Motor neuron (in vitro differentiated cells): ENCODE measurements around the gene TRPC4AP. TPM values are rescaled to one million over a fixed set of nuclear protein-coding genes. Genes with fewer than 3 reads are reported as not detected.
A peak's percentile ranks its signal among the peaks of the same experiment; 100 is the strongest.

Source experiments
- ATAC-seq, 8 experiments: fragments of 200-7000 bp; cut with Tn5 transposase; replicated peaks in 6 of 8; 2 replicates each; pipeline ENCODE4 v1.8.0; 2021; ENCODE audit warnings: mild to moderate bottlenecking in 8 of 8, moderate library complexity in 8 of 8
- H3K27ac ChIP-seq, 2 donors: fragments of 250-450 bp; sonication (Bioruptor Pico); 2 replicates each; pipeline ENCODE4 v1.9.0; 2021; ENCODE audit warnings: antibody characterized with exemption in 2 of 2, mild to moderate bottlenecking in 2 of 2, moderate library complexity in 1 of 2
- H3K4me1 ChIP-seq, 2 donors: fragments of 250-450 bp; sonication (Bioruptor Pico); replicated peaks in 1 of 2; 2 replicates each; pipeline ENCODE4 v1.6.1; 2021; ENCODE audit warnings: antibody characterized with exemption in 2 of 2, mild to moderate bottlenecking in 2 of 2, moderate library complexity in 1 of 2
- H3K4me3 ChIP-seq, 5 donors: fragments of 250-450 bp; sonication (Bioruptor Pico); 2 replicates each; pipeline ENCODE4 v1.9.0; 2021; ENCODE audit warnings: antibody characterized with exemption in 5 of 5, mild to moderate bottlenecking in 5 of 5, moderate library complexity in 4 of 5
- WGBS, 10 experiments: fragments of 450-650 bp; shearing (Covaris generic); methylation state at CpG; one replicate each; pipeline ENCODE4 v1.0.0; 2022; 5-methylcytosine and 5-hydroxymethylcytosine counted together
- in situ Hi-C, 9 experiments: fragments of 400-800 bp; cut with MboI; loops; one replicate each; pipeline ENCODE4 v1.15.0; 2021; ENCODE audit warnings: low sequenced_read_pairs in 9 of 9, low pct_unique_long_range_greater_than_20kb in 2 of 9; ENCODE audit not compliant: unreplicated experiment in 9 of 9
- total RNA-seq, 8 experiments: library from RNA; unstranded; fragments of 300-600 nt; gene quantifications; 2 replicates each; pipeline versions ENCODE4 v1.2.3 to v1.2.4, GENCODE V29; 2022

TRPC4AP gene
- total RNA-seq, 8 experiments from 2014 or later: 39.2 to 65.1 (median 48.1) TPM

- WGBS, 10 experiments: 80 to 100% (median 85%) methylated on average over 1 to 5 of the region's 5 CpGs; no CpG with 5 or more reads in 5 of the 10 experiments
- H3K4me1 ChIP-seq: no peaks in the 10 kb centered on the region
- no peak overlapping the region for H3K4me3 ChIP-seq
- in situ Hi-C loops: no loop called here
- no peak overlapping the region for H3K27ac ChIP-seq
- no peak for ATAC-seq
Measured at GRCh38 chr20:34964486-34964885, 128.1 kb downstream of the TRPC4AP start.

DNA sequence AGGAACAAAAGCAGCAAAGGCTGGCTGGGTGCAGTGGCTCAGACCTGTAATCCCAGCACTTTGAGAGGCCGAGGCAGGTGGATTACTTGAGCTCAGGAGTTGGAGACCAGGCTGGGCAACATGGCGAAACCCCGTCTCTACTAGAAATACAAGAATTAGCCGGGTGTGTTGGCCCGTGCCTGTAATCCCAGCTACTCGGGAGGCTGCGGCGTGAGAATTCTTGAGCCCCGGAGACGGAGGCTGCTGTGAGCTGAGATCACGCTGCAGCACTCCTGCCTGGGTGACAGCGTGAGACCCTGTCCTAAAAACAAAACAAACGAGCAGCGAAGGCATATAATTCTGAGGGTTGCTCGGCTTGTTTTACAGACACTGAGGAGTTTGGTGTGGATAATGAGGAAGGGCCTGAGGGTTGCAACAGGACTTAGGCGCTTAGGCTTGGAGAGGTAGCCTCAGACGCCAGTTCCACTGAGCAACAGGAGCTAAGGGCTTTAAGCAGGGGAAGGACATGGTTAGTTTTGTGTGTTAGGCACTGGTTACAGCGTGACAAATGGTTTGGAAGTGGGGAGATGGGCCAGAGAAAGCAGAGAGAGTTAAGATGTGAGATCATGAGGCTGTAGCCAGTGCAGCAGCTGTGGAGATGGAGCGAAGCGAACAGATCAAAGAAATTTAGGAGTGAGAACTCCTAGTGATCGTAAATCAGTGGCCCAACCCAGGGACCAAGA lies 135.7 kb downstream of the TRPC4AP start:
- in situ Hi-C loops: no loop called here
- no peak overlapping the region for H3K27ac ChIP-seq
- no peak overlapping the region for H3K4me3 ChIP-seq
- WGBS, 10 experiments: 40 to 89% (median 84%) methylated on average over 1 to 11 of the region's 21 CpGs; no CpG with 5 or more reads in 3 of the 10 experiments
- no peak for ATAC-seq
- H3K4me1 ChIP-seq: peaks cover 21 to 23% of the 10 kb centered on the region in 2 donors

GRCh38 chr20:34956041-34956458 lies 136.6 kb downstream of the TRPC4AP start:
- peak overlapping the region; percentile 61 to 79 for H3K27ac ChIP-seq
- in situ Hi-C loops: no loop called here
- H3K4me1 ChIP-seq: peaks cover 21 to 23% of the 10 kb centered on the region in 2 donors
- peak overlapping the region; percentile 47 to 67 (median 59) for H3K4me3 ChIP-seq
- no peak for ATAC-seq
- 0 to 48% (median 0%) methylated on average over 1 to 2 of the region's 6 CpGs; no CpG with 5 or more reads in 5 of the 10 experiments for WGBS, 10 experiments

- ATAC-seq: peak; percentile 66 to 95 (median 93)
- in situ Hi-C loops: no loop called here
- 0 to 1% (median 0%) methylated on average over 2 to 37 of the region's 62 CpGs; no CpG with 5 or more reads in 3 of the 10 experiments for WGBS, 10 experiments
- peak within 1 kb of the TSS; percentile 61 to 79 for H3K27ac ChIP-seq
- peaks cover 21 to 23% of the 10 kb centered on the region in 2 donors for H3K4me1 ChIP-seq
- peak within 1 kb of the TSS; percentile 47 to 67 (median 59) for H3K4me3 ChIP-seq
Measured at GRCh38 chr20:34955231-34956040, 137.2 kb downstream of the TRPC4AP start, which contains the start of the genes GSS and MYH7B. Gene GSS (minus strand): TSS chr20:34955806. CDS start chr20:34951852, 3,954 bp downstream. Gene MYH7B (plus strand): TSS chr20:34955868. CDS start chr20:34978006, 22,138 bp downstream.

- H3K4me3 ChIP-seq: peak overlapping the region; percentile 47 to 67 (median 59)
- in situ Hi-C loops: no loop called here
- 0 to 30% (median 16%) methylated on average over 1 to 13 of the region's 13 CpGs; no CpG with 5 or more reads in 2 of the 10 experiments for WGBS, 10 experiments
- H3K27ac ChIP-seq: peak overlapping the region; percentile 61 to 79
- ATAC-seq: peak in 3 of 8 experiments; percentile 1 to 6 (median 5)
- H3K4me1 ChIP-seq: peaks cover 21 to 23% of the 10 kb centered on the region in 2 donors
Measured at GRCh38 chr20:34954904-34955230, 137.7 kb downstream of the TRPC4AP start.

DNA sequence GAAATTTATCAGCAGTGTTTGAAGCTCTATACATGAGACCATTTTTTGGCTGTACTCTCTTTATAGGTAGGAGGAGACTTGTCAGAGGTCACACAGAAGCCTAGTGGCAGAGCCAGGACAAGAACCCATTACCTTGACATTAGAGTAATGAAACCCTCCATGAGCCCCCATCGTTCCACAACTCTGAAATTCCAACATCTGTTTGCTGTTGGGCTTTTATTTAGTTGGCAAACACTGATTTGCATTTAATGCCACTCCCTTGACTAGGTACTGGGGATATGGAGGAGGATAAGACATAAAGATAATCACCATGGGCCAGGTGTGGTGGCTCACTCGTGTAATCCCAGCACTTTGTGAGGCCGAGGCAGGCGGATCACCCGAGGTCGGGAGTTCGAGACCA lies 138.6 kb downstream of the TRPC4AP start:
- ATAC-seq: peak in 1 of 8 experiments; percentile 3
- in situ Hi-C loops: no loop called here
- Histone ChIP-seq H3K27ac (no peak overlapping the region), H3K4me3 (no peak overlapping the region), H3K4me1 (peaks cover 21 to 23% of the 10 kb centered on the region in 2 donors)
- WGBS, 10 experiments: 50 to 100% (median 90%) methylated on average over 1 to 6 of the region's 7 CpGs; no CpG with 5 or more reads in 3 of the 10 experiments

GRCh38 chr20:34952671-34953070 lies 139.9 kb downstream of the TRPC4AP start:
- in situ Hi-C loops: no loop called here
- Histone ChIP-seq H3K27ac (no peak overlapping the region), H3K4me3 (no peak overlapping the region), H3K4me1 (peaks cover 21 to 23% of the 10 kb centered on the region in 2 donors)
- 0 to 100% (median 80%) methylated on average over 1 to 4 of the region's 5 CpGs; no CpG with 5 or more reads in 3 of the 10 experiments for WGBS, 10 experiments
- ATAC-seq: peak in 3 of 8 experiments; percentile 61 to 70 (median 64)

Other genes with a start within 250 kb of the TRPC4AP start
- 10 to 100 TPM in 7 of 8 experiments, 1 to 10 TPM in 1; 8.3 to 29.5 (median 23.2) TPM for gene GGT7, start 220.0 kb downstream of the TRPC4AP start, total RNA-seq
- 10 to 100 TPM; 12.3 to 30.9 (median 15.9) TPM for gene ACSS2, start 216.2 kb downstream of the TRPC4AP start, total RNA-seq
- gene GSS, start 137.0 kb downstream of the TRPC4AP start, total RNA-seq: 100 to 1,000 TPM in 1 of 8 experiments, 10 to 100 TPM in 7; 21.1 to 104 (median 33.8) TPM
- 1 to 10 TPM in 5 of 8 experiments, under 1 TPM in 3; 0.76 to 3.0 (median 1.5) TPM for gene MYH7B, start 136.9 kb downstream of the TRPC4AP start, total RNA-seq
- gene EDEM2, start 54.5 kb upstream of the TRPC4AP start, total RNA-seq: 10 to 100 TPM in 5 of 8 experiments, 1 to 10 TPM in 3; 7.0 to 52.5 (median 13.9) TPM
- gene PROCR, start 79.3 kb upstream of the TRPC4AP start, total RNA-seq: 10 to 100 TPM in 2 of 8 experiments, 1 to 10 TPM in 2, under 1 TPM in 3, not detected in 1; 0.11 to 60.3 (median 3.6) TPM
- 10 to 100 TPM in 5 of 8 experiments, 1 to 10 TPM in 2, under 1 TPM in 1; 0.94 to 45.1 (median 19.9) TPM for gene MMP24, start 133.9 kb upstream of the TRPC4AP start, total RNA-seq
- gene MMP24OS, start 185.3 kb upstream of the TRPC4AP start, total RNA-seq: 10 to 100 TPM; 16.3 to 29.1 (median 19.7) TPM
- gene EIF6, start 192.0 kb upstream of the TRPC4AP start, total RNA-seq: 100 to 1,000 TPM in 5 of 8 experiments, 10 to 100 TPM in 3; 77.3 to 212 (median 129) TPM
- under 1 TPM in 5 of 8 experiments, not detected in 3; 0.15 to 0.43 (median 0.25) TPM for gene FAM83C, start 199.6 kb upstream of the TRPC4AP start, total RNA-seq